ENCODE results near the gene IQSEC1.

IQSEC1 gene

GRCh38 chr3:13083898-13084297 is 10.7 kb upstream of the IQSEC1 start:
- no peak for DNase-seq (ENCODE audit: low read depth)
- no peak for TF ChIP-seq CTCF (conservative IDR thresholded peaks at IDR 0.05; ENCODE audit: low read length)
- no peak overlapping the region for H3K4me3 ChIP-seq (ENCODE audit: low read length)

GRCh38 chr3:13083254-13083653 is 10.0 kb upstream of the IQSEC1 start:
- H3K4me3 ChIP-seq (ENCODE audit: low read length), result no peak overlapping the region
- DNase-seq (ENCODE audit: low read depth), result no peak
- TF ChIP-seq CTCF (conservative IDR thresholded peaks at IDR 0.05; ENCODE audit: low read length), result no peak

GRCh38 chr3:13082677-13083076 is 9.4 kb upstream of the IQSEC1 start:
- H3K4me3 ChIP-seq (ENCODE audit: low read length), result no peak overlapping the region
- TF ChIP-seq CTCF (conservative IDR thresholded peaks at IDR 0.05; ENCODE audit: low read length), result no peak
- no peak for DNase-seq (ENCODE audit: low read depth)

- no peak for DNase-seq (ENCODE audit: low read depth)
- TF ChIP-seq CTCF (conservative IDR thresholded peaks at IDR 0.05; ENCODE audit: low read length), result no peak
- no peak overlapping the region for H3K4me3 ChIP-seq (ENCODE audit: low read length)
Measured at GRCh38 chr3:13081603-13082360, 8.6 kb upstream of the IQSEC1 start.

- TF ChIP-seq CTCF (conservative IDR thresholded peaks at IDR 0.05; ENCODE audit: low read length), result no peak
- peak; percentile 24 for DNase-seq (ENCODE audit: low read depth)
- H3K4me3 ChIP-seq (ENCODE audit: low read length), result no peak overlapping the region
Measured at GRCh38 chr3:13080591-13080990, 7.4 kb upstream of the IQSEC1 start.

GRCh38 chr3:13080026-13080425 is 6.8 kb upstream of the IQSEC1 start:
- H3K4me3 ChIP-seq (ENCODE audit: low read length), result no peak overlapping the region
- TF ChIP-seq CTCF (conservative IDR thresholded peaks at IDR 0.05; ENCODE audit: low read length), result no peak
- DNase-seq (ENCODE audit: low read depth), result no peak

GRCh38 chr3:13079510-13079909 is 6.3 kb upstream of the IQSEC1 start:
- no peak for TF ChIP-seq CTCF (conservative IDR thresholded peaks at IDR 0.05; ENCODE audit: low read length)
- DNase-seq (ENCODE audit: low read depth), result no peak

More at GRCh38 chr3:13079510-13079909, 6.3 kb upstream of the IQSEC1 start:
- no peak overlapping the region for H3K4me3 ChIP-seq (ENCODE audit: low read length)

Data from AG10803 (cell line).